GM19025 (cell line): ENCODE data around the gene SCYGR3.
A peak's percentile ranks its signal among the peaks of the same experiment; 100 is the strongest.

ENCODE experiments used
- ATAC-seq: cut with Tn5 transposase; IDR thresholded peaks from one replicate; pipeline ENCODE4 v1.9.1; 2021; ENCODE audit warnings: mild to moderate bottlenecking, low read depth, moderate library complexity; ENCODE audit not compliant: unreplicated experiment

The SCYGR3 gene

GRCh38 chr2:227614740-227615139 lies at the start of gene SCYGR3:
Gene SCYGR3 (minus strand): TSS chr2:227614840. CDS start chr2:227614840, 0 bp downstream.
- no peak for ATAC-seq

GRCh38 chr2:227661827-227662226 lies 47.2 kb upstream of the SCYGR3 start:
- ATAC-seq = no peak

- no peak for ATAC-seq
These were observed 46.5 kb upstream of the SCYGR3 start for GRCh38 chr2:227661025-227661649.

GRCh38 chr2:227657199-227657845 lies 42.7 kb upstream of the SCYGR3 start:
- ATAC-seq = no peak

GRCh38 chr2:227655454-227655853 lies 40.8 kb upstream of the SCYGR3 start:
- no peak for ATAC-seq

- no peak for ATAC-seq
These were observed 39.8 kb upstream of the SCYGR3 start for GRCh38 chr2:227654426-227654825.

- ATAC-seq = no peak
These were observed 38.8 kb upstream of the SCYGR3 start for GRCh38 chr2:227653419-227653818.

GRCh38 chr2:227643990-227644551 lies 29.4 kb upstream of the SCYGR3 start:
- ATAC-seq = no peak

- ATAC-seq = no peak
These were observed 28.0 kb upstream of the SCYGR3 start for GRCh38 chr2:227642656-227643055.

GRCh38 chr2:227634201-227634600 lies 19.6 kb upstream of the SCYGR3 start:
- ATAC-seq = no peak

GRCh38 chr2:227632827-227633226 lies 18.2 kb upstream of the SCYGR3 start:
- ATAC-seq = no peak

GRCh38 chr2:227630322-227630721 lies 15.7 kb upstream of the SCYGR3 start:
- ATAC-seq = no peak

GRCh38 chr2:227629435-227629834 lies 14.8 kb upstream of the SCYGR3 start:
- no peak for ATAC-seq

- peak; percentile 96 for ATAC-seq
These were observed 13.1 kb upstream of the SCYGR3 start for GRCh38 chr2:227627769-227628168.

GRCh38 chr2:227626580-227627151 lies 12.0 kb upstream of the SCYGR3 start:
- no peak for ATAC-seq

- ATAC-seq = no peak
These were observed 10.8 kb upstream of the SCYGR3 start for GRCh38 chr2:227625420-227625819.

GRCh38 chr2:227623226-227623625 lies 8.6 kb upstream of the SCYGR3 start:
- no peak for ATAC-seq

GRCh38 chr2:227617316-227618230 lies 2.9 kb upstream of the SCYGR3 start, which contains the start of gene SCYGR4:
Gene SCYGR4 (plus strand): TSS chr2:227617498. CDS start chr2:227617498, 0 bp downstream.
- no peak for ATAC-seq

- ATAC-seq = no peak
These were observed 2.0 kb upstream of the SCYGR3 start for GRCh38 chr2:227616631-227617030.

- no peak for ATAC-seq
These were observed 1.3 kb upstream of the SCYGR3 start for GRCh38 chr2:227615906-227616305.
